PC-9 (cell line): Measurements from ENCODE around the gene NUPR1. TPM values are rescaled to one million over a fixed set of nuclear protein-coding genes. Genes with fewer than 3 reads are reported as not detected.

Experiments
- BruUV-seq: library from RNA; stranded (reverse); fragments of 400-500 nt; replicated peaks from 2 replicates; lab custom pipeline; 2021; lab: Mats Ljungman, UMichigan
- CTCF ChIA-PET: fragments of 300-600 bp; sonication (Branson Sonifier 250); formaldehyde crosslinking; loops from one replicate; lab custom pipeline; 2022; ENCODE audit warnings: antibody characterized with exemption; lab: Charles Lee
- POLR2A ChIA-PET: fragments of 300-600 bp; sonication (Branson Sonifier 250); formaldehyde crosslinking; loops from one replicate; lab custom pipeline; 2022; ENCODE audit warnings: antibody characterized with exemption; ENCODE audit not compliant: unreplicated experiment; lab: Charles Lee
- DNase-seq, 2 experiments: peaks; one replicate each; pipeline versions ENCODE4 v3.0.0 to v3.0.0-alpha.2; 2015 to 2022; ENCODE audit warnings: mixed read lengths in 1 of 2
- H2AFZ ChIP-seq: fragments of 200-600 bp; sonication (generic); 2 replicates; pipeline ENCODE4 v1.8.1; 2017; ENCODE audit warnings: antibody characterized with exemption
- H3F3A ChIP-seq: fragments of 200-600 bp; sonication (generic); 2 replicates; pipeline ENCODE4 v1.8.1; 2017; ENCODE audit warnings: antibody characterized with exemption, mild to moderate bottlenecking, low read depth; ENCODE audit not compliant: insufficient read depth
- H3K27ac ChIP-seq: fragments of 200-600 bp; sonication (generic); 2 replicates; pipeline ENCODE4 v1.6.1; 2016; ENCODE audit warnings: mixed run types
- H3K27me3 ChIP-seq: fragments of 200-600 bp; sonication (generic); 2 replicates; pipeline ENCODE4 v1.6.1; 2016; ENCODE audit warnings: low read depth, mixed run types; ENCODE audit not compliant: insufficient read depth
- H3K36me3 ChIP-seq: fragments of 200-600 bp; sonication (generic); 2 replicates; pipeline ENCODE4 v1.6.1; 2016; ENCODE audit warnings: low read depth, mixed run types
- H3K4me1 ChIP-seq: fragments of 200-600 bp; sonication (generic); replicated peaks from 2 replicates; pipeline ENCODE4 v1.6.1; 2016; ENCODE audit warnings: mixed run types; ENCODE audit not compliant: insufficient read depth
- H3K4me2 ChIP-seq: fragments of 200-600 bp; sonication (generic); 2 replicates; pipeline ENCODE4 v1.6.1; 2017; ENCODE audit warnings: mixed run types
- H3K4me3 ChIP-seq: fragments of 200-600 bp; sonication (generic); 2 replicates; pipeline ENCODE4 v1.6.1; 2016; ENCODE audit warnings: mixed run types
- H3K79me2 ChIP-seq: fragments of 200-600 bp; sonication (generic); 2 replicates; pipeline ENCODE4 v1.6.1; 2017; ENCODE audit warnings: low read depth, mixed run types
- H3K9me2 ChIP-seq: fragments of 200-600 bp; sonication (generic); 2 replicates; pipeline ENCODE4 v1.8.1; 2017; ENCODE audit warnings: mild to moderate bottlenecking; ENCODE audit not compliant: insufficient read depth
- H3K9me3 ChIP-seq: fragments of 200-600 bp; sonication (generic); 2 replicates; pipeline ENCODE4 v1.8.1; 2016; ENCODE audit warnings: low read depth; ENCODE audit not compliant: insufficient read depth
- H4K20me1 ChIP-seq: fragments of 200-600 bp; sonication (generic); 2 replicates; pipeline ENCODE4 v1.8.1; 2017; ENCODE audit not compliant: insufficient read depth
- CTCF ChIP-seq: fragments of 200-600 bp; sonication (generic); conservative IDR thresholded peaks from 2 replicates; pipeline ENCODE4 v1.6.1; 2017; ENCODE audit warnings: mixed run types, antibody characterized with exemption, mild to moderate bottlenecking, moderate library complexity
- EZH2 ChIP-seq: fragments of 200-600 bp; sonication (generic); IDR thresholded peaks from 2 replicates; pipeline ENCODE4 v1.8.0; 2017; ENCODE audit warnings: antibody characterized with exemption, low read depth
- intact Hi-C: fragments of 100-400 bp; cut with micrococcal nuclease; formaldehyde crosslinking; loops from one replicate; pipeline ENCODE4 v1.10.0; 2022; ENCODE audit not compliant: unreplicated experiment
- total RNA-seq: library from RNA; stranded (reverse); gene quantifications from 2 replicates; pipeline ENCODE4 v1.2.3, GENCODE V29; 2021

Gene NUPR1
- total RNA-seq, 1 experiment from 2014 or later: 17.3 TPM

- H3F3A ChIP-seq: peaks cover 31% of the 10 kb centered on the region
- TF ChIP-seq EZH2 (no peak), CTCF (no peak)
- peaks cover 35% of the 10 kb centered on the region for H3K4me1 ChIP-seq
- intact Hi-C loops: no loop called here
- no peaks in the 10 kb centered on the region for H3K27me3 ChIP-seq
- H3K27ac ChIP-seq: 0 out of 2 replicates have a peak overlapping the region, but pooled peaks have one; percentile 2
- peak; percentile 51 to 66 for DNase-seq
- no peaks in the 10 kb centered on the region for H3K36me3 ChIP-seq
- H2AFZ ChIP-seq: no peak overlapping the region
- no peaks in the 10 kb centered on the region for H3K9me2 ChIP-seq
- peak overlapping the region; percentile 5; the same call in 1 of the 2 replicates for H3K4me2 ChIP-seq
- H3K9me3 ChIP-seq: no peaks in the 10 kb centered on the region
- no peak overlapping the region for H3K4me3 ChIP-seq
- no TSS peak for BruUV-seq
- H3K79me2 ChIP-seq: no peaks in the 10 kb centered on the region
- ChIA-PET POLR2A (interaction anchor here (0.5 kb wide), 1 partner anchor 97 kb away, joined by 3 read pairs; the partner anchor contains the start of gene SULT1A2), CTCF (no interaction called here)
- H4K20me1 ChIP-seq: no peaks in the 10 kb centered on the region
Observed at GRCh38 chr16:28499854-28500253, 38.9 kb downstream of the NUPR1 start.

- Histone ChIP-seq H3K36me3 (no peaks in the 10 kb centered on the region), H3K4me2 (no peak overlapping the region), H3K27ac (no peak overlapping the region), H3K79me2 (no peaks in the 10 kb centered on the region), H3K9me3 (no peaks in the 10 kb centered on the region), H3K4me1 (peaks cover 34% of the 10 kb centered on the region), H3K27me3 (no peaks in the 10 kb centered on the region), H3F3A (peaks cover 21% of the 10 kb centered on the region; the same call in 1 of the 2 replicates), H3K4me3 (no peak overlapping the region), H2AFZ (no peak overlapping the region), H3K9me2 (no peaks in the 10 kb centered on the region), H4K20me1 (no peaks in the 10 kb centered on the region)
- POLR2A ChIA-PET: no interaction called here
- CTCF ChIA-PET: no interaction called here
- intact Hi-C loops: no loop called here
- TF ChIP-seq EZH2: no peak
- no peak for TF ChIP-seq CTCF
- no TSS peak for BruUV-seq
- no peak for DNase-seq
Observed at GRCh38 chr16:28498666-28499381, 40.0 kb downstream of the NUPR1 start.

- no peak for DNase-seq
- H3K9me3 ChIP-seq: no peaks in the 10 kb centered on the region
- intact Hi-C loops: no loop called here
- BruUV-seq: no TSS peak
- no peaks in the 10 kb centered on the region for H3K79me2 ChIP-seq
- H3F3A ChIP-seq: peaks cover 13% of the 10 kb centered on the region; the same call in 1 of the 2 replicates
- H3K9me2 ChIP-seq: no peaks in the 10 kb centered on the region
- no peak overlapping the region for H3K4me3 ChIP-seq
- no peak overlapping the region for H3K27ac ChIP-seq
- H4K20me1 ChIP-seq: no peaks in the 10 kb centered on the region
- POLR2A ChIA-PET: no interaction called here
- CTCF ChIA-PET: interaction anchor here (0.5 kb wide), 1 partner anchor 13 kb away, joined by 3 read pairs; no protein-coding TSS in a partner anchor
- H3K4me1 ChIP-seq: peaks cover 31% of the 10 kb centered on the region
- no peaks in the 10 kb centered on the region for H3K27me3 ChIP-seq
- H3K4me2 ChIP-seq: no peak overlapping the region
- H2AFZ ChIP-seq: no peak overlapping the region
- no peak for TF ChIP-seq CTCF
- TF ChIP-seq EZH2: no peak
- H3K36me3 ChIP-seq: no peaks in the 10 kb centered on the region
Observed at GRCh38 chr16:28497861-28498599, 40.7 kb downstream of the NUPR1 start.
